Adrenal gland (tissue), 5 donors: ENCODE data around the gene NDUFS8.

ENCODE experiments used
- POLR2A ChIP-seq, 2 donors: fragments of 450-650 bp; IDR thresholded peaks; one replicate each; pipeline ENCODE4 v1.6.1; 2017; ENCODE audit warnings: antibody characterized with exemption in 2 of 2, mild to moderate bottlenecking in 2 of 2, moderate library complexity in 1 of 2
- TF ChIP-seq, protein P1 (sequence below), 6 experiments: fragments of 450-650 bp in 4 of 6; fragments of 200-600 bp in 2 of 6; sonication (generic) in 1 of 6; IDR thresholded peaks; 1 replicate in 5 of 6; 2 replicates in 1 of 6; pipeline versions ENCODE4 v1.5.1 to v1.8.0; 2016 to 2021; ENCODE audit warnings: antibody characterized with exemption in 6 of 6, mild to moderate bottlenecking in 2 of 6, moderate library complexity in 1 of 6
- donor health status: DM: no; HTN: no; CAD: no.

DNA sequence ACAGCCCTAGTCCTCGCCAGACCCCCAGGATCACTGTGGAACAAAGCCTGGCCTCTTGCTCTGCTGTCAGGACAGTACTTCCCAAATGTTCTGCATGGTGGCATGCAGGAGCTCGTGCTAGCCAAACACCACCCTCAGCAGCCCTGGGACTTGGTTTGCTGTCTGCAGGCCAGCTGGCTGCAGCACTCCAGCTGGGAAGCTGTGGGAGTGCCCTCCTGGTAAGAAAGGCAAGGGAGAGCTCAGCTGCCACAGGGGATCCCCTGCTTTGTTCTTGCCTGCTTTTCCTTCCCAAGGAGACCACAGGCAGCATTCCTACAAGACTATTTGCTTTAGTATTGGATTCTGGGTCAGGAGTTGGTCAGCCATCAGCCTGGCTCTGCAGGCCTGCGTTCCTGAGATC is 36.3 kb downstream of the NDUFS8 start:
- TF ChIP-seq POLR2A (IDR thresholded peaks at IDR 0.05), result no peak
- TF ChIP-seq, protein P1, sequence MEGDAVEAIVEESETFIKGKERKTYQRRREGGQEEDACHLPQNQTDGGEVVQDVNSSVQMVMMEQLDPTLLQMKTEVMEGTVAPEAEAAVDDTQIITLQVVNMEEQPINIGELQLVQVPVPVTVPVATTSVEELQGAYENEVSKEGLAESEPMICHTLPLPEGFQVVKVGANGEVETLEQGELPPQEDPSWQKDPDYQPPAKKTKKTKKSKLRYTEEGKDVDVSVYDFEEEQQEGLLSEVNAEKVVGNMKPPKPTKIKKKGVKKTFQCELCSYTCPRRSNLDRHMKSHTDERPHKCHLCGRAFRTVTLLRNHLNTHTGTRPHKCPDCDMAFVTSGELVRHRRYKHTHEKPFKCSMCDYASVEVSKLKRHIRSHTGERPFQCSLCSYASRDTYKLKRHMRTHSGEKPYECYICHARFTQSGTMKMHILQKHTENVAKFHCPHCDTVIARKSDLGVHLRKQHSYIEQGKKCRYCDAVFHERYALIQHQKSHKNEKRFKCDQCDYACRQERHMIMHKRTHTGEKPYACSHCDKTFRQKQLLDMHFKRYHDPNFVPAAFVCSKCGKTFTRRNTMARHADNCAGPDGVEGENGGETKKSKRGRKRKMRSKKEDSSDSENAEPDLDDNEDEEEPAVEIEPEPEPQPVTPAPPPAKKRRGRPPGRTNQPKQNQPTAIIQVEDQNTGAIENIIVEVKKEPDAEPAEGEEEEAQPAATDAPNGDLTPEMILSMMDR (IDR thresholded peaks at IDR 0.05), result no peak
